Uterus (tissue), 4 donors: ENCODE results near the gene CALCR. TPM values are rescaled to one million over a fixed set of nuclear protein-coding genes. Genes with fewer than 3 reads are reported as not detected.

Source experiments
- DNase-seq, 2 donors: peaks; one replicate each; pipeline ENCODE4 v3.0.0-alpha.2; 2019 to 2020
- H3K27ac ChIP-seq, 2 donors: fragments of 200-600 bp; sonication (generic); 1 replicate in 1 of 2; 2 replicates in 1 of 2; pipeline ENCODE4 v1.5.1; 2016 to 2018
- H3K27me3 ChIP-seq, 2 donors: fragments of 200-600 bp; sonication (generic); one replicate each; pipeline ENCODE4 v1.5.1; 2018 to 2019; ENCODE audit warnings: control low read depth in 1 of 2
- H3K36me3 ChIP-seq, 2 donors: fragments of 200-600 bp; sonication (generic); one replicate each; pipeline ENCODE4 v1.5.1; 2019; ENCODE audit warnings: control low read depth in 1 of 2
- H3K4me1 ChIP-seq, 2 donors: fragments of 200-600 bp; sonication (generic); one replicate each; pipeline ENCODE4 v1.5.1; 2018 to 2019; ENCODE audit warnings: control low read depth in 1 of 2
- H3K4me3 ChIP-seq, 2 donors: fragments of 200-600 bp; sonication (generic); 1 replicate in 1 of 2; 2 replicates in 1 of 2; pipeline ENCODE4 v1.5.1; 2018 to 2019; ENCODE audit warnings: mild to moderate bottlenecking in 1 of 2
- H3K9me3 ChIP-seq, 2 donors: fragments of 200-600 bp; sonication (generic); one replicate each; pipeline ENCODE4 v1.5.1; 2019; ENCODE audit warnings: control low read depth in 1 of 2
- POLR2A ChIP-seq, 2 donors: fragments of 450-650 bp; IDR thresholded peaks; one replicate each; pipeline ENCODE4 v1.6.1; 2016; ENCODE audit warnings: antibody characterized with exemption in 2 of 2, mild to moderate bottlenecking in 1 of 2, moderate library complexity in 1 of 2
- intact Hi-C: fragments of 100-400 bp; cut with DNase I; formaldehyde crosslinking; loops from one replicate; pipeline ENCODE4 v1.15.1; 2023; ENCODE audit warnings: low total_unique reads
- total RNA-seq, 4 donors: library from RNA; depleted of rRNA in 3 of 4; stranded (reverse); fragments of >200 nt in 3 of 4; gene quantifications; one replicate each; pipeline versions ENCODE4 v1.1.0 to v1.2.4, GENCODE V29; 2014 to 2023
- TF ChIP-seq, protein P1 (sequence below), 4 experiments: fragments of 200-600 bp in 2 of 4; fragments of 450-650 bp in 2 of 4; sonication (generic) in 2 of 4; IDR thresholded peaks; one replicate each; pipeline ENCODE4 v1.5.1; 2016 to 2019; ENCODE audit warnings: antibody characterized with exemption in 4 of 4, mild to moderate bottlenecking in 2 of 4, moderate library complexity in 1 of 4
- donor health status: DM: yes; HTN: yes; CAD: no.

Gene CALCR
- total RNA-seq, 4 donors from 2014 or later, result 0.15 to 0.26 TPM; not detected in 2

GRCh38 chr7:93558705-93559614 lies 15.6 kb downstream of the CALCR start:
- Histone ChIP-seq H3K36me3 (no peaks in the 10 kb centered on the region), H3K9me3 (no peaks in the 10 kb centered on the region), H3K27me3 (no peaks in the 10 kb centered on the region), H3K4me1 (no peaks in the 10 kb centered on the region), H3K4me3 (no peak overlapping the region), H3K27ac (no peak overlapping the region)
- TF ChIP-seq, protein P1, sequence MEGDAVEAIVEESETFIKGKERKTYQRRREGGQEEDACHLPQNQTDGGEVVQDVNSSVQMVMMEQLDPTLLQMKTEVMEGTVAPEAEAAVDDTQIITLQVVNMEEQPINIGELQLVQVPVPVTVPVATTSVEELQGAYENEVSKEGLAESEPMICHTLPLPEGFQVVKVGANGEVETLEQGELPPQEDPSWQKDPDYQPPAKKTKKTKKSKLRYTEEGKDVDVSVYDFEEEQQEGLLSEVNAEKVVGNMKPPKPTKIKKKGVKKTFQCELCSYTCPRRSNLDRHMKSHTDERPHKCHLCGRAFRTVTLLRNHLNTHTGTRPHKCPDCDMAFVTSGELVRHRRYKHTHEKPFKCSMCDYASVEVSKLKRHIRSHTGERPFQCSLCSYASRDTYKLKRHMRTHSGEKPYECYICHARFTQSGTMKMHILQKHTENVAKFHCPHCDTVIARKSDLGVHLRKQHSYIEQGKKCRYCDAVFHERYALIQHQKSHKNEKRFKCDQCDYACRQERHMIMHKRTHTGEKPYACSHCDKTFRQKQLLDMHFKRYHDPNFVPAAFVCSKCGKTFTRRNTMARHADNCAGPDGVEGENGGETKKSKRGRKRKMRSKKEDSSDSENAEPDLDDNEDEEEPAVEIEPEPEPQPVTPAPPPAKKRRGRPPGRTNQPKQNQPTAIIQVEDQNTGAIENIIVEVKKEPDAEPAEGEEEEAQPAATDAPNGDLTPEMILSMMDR (IDR thresholded peaks at IDR 0.05), result no peak
- TF ChIP-seq POLR2A (IDR thresholded peaks at IDR 0.05), result no peak
- intact Hi-C loops, result no loop called here
- no peak for DNase-seq

- H3K9me3 ChIP-seq, result no peaks in the 10 kb centered on the region
- no peak for DNase-seq
- no peak overlapping the region for H3K4me3 ChIP-seq
- H3K4me1 ChIP-seq, result no peaks in the 10 kb centered on the region
- no peak overlapping the region for H3K27ac ChIP-seq
- no peak for TF ChIP-seq POLR2A (IDR thresholded peaks at IDR 0.05)
- TF ChIP-seq, protein P1 (IDR thresholded peaks at IDR 0.05), result no peak
- no peaks in the 10 kb centered on the region for H3K36me3 ChIP-seq
- intact Hi-C loops, result no loop called here
- H3K27me3 ChIP-seq, result no peaks in the 10 kb centered on the region
Observed at GRCh38 chr7:93551931-93552330, 22.6 kb downstream of the CALCR start.

DNA sequence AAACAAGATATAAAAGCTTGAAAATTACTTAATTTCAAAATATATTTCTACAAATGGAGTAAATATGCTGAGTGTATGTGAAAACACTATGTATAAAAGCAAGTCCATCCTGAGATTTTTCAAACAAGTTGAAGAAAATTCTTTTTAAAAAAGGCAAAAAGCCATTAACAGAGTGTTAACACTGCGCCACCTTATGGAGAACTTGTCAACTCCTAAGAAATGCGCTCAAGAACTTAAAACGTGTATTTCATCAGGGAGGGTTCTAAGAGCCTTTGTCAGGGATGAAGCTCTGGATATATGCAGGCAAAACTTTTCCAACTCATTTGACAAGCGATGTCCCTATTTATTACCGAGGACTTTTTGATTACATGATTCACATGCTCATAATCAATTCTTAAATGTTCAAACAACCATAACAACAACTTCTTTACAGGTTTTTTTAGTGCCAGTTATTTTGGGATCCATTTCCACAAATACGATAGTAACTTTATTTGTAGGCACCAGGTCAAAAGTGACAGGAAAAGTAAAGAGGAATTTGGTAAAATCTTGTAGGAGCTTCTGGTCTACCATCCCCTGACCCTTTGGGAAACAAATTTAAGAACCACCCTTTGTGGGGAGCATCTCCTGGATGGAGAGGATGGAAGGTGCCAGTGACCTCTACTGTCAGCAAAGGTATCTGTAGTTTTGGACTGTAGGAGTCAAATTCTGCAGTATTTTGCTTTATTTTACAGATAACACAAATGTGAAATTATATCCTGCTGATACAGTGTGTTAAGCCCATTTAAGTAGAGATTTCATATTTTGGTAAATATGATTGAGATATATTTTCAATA lies 23.2 kb downstream of the CALCR start:
- DNase-seq, result no peak
- no peak overlapping the region for H3K27ac ChIP-seq
- no peaks in the 10 kb centered on the region for H3K9me3 ChIP-seq
- no peak for TF ChIP-seq POLR2A (IDR thresholded peaks at IDR 0.05)
- TF ChIP-seq, protein P1 (IDR thresholded peaks at IDR 0.05), result no peak
- H3K36me3 ChIP-seq, result no peaks in the 10 kb centered on the region
- no peaks in the 10 kb centered on the region for H3K4me1 ChIP-seq
- no peak overlapping the region for H3K4me3 ChIP-seq
- H3K27me3 ChIP-seq, result no peaks in the 10 kb centered on the region
- intact Hi-C loops, result no loop called here

GRCh38 chr7:93547716-93548115 lies 26.8 kb downstream of the CALCR start:
- no peak overlapping the region for H3K27ac ChIP-seq
- H3K4me1 ChIP-seq, result no peaks in the 10 kb centered on the region
- H3K36me3 ChIP-seq, result no peaks in the 10 kb centered on the region
- H3K9me3 ChIP-seq, result no peaks in the 10 kb centered on the region
- no peak overlapping the region for H3K4me3 ChIP-seq
- intact Hi-C loops, result no loop called here
- no peak for DNase-seq
- H3K27me3 ChIP-seq, result no peaks in the 10 kb centered on the region
- no peak for TF ChIP-seq POLR2A (IDR thresholded peaks at IDR 0.05)
- TF ChIP-seq, protein P1 (IDR thresholded peaks at IDR 0.05), result no peak

DNA sequence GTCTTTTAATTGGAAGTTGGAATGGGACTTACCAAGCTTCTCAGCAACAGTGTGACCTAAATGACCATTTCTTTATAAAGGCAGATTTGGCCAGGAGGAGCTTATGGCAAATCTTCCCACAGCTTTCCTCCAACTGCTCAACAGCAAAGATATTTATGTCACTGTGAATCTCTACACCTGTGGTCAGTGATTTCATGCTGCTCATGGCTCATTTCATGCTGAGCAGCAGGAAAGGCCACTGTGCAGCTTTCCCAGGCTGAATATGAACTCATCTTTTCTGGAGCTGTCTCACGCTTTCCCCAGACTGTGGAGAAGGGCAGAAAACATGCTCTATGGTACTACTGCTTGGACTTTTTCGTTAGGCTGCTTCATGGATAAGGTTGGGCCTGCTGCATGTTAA lies 29.8 kb downstream of the CALCR start:
- intact Hi-C loops, result no loop called here
- Histone ChIP-seq H3K9me3 (no peaks in the 10 kb centered on the region), H3K4me1 (no peaks in the 10 kb centered on the region), H3K27me3 (no peaks in the 10 kb centered on the region), H3K36me3 (no peaks in the 10 kb centered on the region), H3K4me3 (no peak overlapping the region), H3K27ac (no peak overlapping the region)
- TF ChIP-seq POLR2A (IDR thresholded peaks at IDR 0.05), result no peak
- TF ChIP-seq, protein P1 (IDR thresholded peaks at IDR 0.05), result no peak
- DNase-seq, result no peak
